H1 (cell line): ENCODE data around the gene SLC6A3. TPM values are rescaled to one million over a fixed set of nuclear protein-coding genes. Genes with fewer than 3 reads are reported as not detected.

ENCODE experiments used
- CTCF ChIA-PET: fragments of 300-600 bp; sonication (Branson Sonifier 250); formaldehyde crosslinking; loops from one replicate; lab custom pipeline; 2021; ENCODE audit not compliant: partially characterized antibody; lab: Charles Lee
- POLR2A ChIA-PET: fragments of 300-600 bp; sonication (Branson Sonifier 250); formaldehyde crosslinking; loops from one replicate; lab custom pipeline; 2021; ENCODE audit warnings: inconsistent platforms; ENCODE audit not compliant: partially characterized antibody; lab: Charles Lee
- DNase-seq, 2 experiments: peaks; one replicate each; pipeline versions ENCODE4 v3.0.0 to v3.0.0-alpha.2; 2010 to 2022; ENCODE audit warnings: low spot score in 2 of 2, low read depth in 1 of 2, mixed read lengths in 1 of 2
- FAIRE-seq: peaks from 2 replicates; lab custom pipeline; 2011; peaks lifted over from hg19 to GRCh38; lab: Jason Lieb, UNC
- H2AFZ ChIP-seq: 2 replicates; pipeline ENCODE4 v1.8.1; 2012; ENCODE audit warnings: low read length, inconsistent platforms
- H2AK5ac ChIP-seq: 2 replicates; pipeline ENCODE4 v1.6.1; 2013; ENCODE audit warnings: low read depth, low read length
- H2BK120ac ChIP-seq: replicated peaks from 2 replicates; pipeline ENCODE3; 2013; ENCODE audit warnings: low read depth, low read length, inconsistent platforms
- H2BK12ac ChIP-seq: 2 replicates; pipeline ENCODE4 v1.6.1; 2013; ENCODE audit warnings: low read depth, low read length
- H2BK15ac ChIP-seq: 2 replicates; pipeline ENCODE4 v1.6.1; 2013; ENCODE audit warnings: low read length
- H2BK20ac ChIP-seq: 2 replicates; pipeline ENCODE4 v1.6.1; 2013; ENCODE audit warnings: low read length
- H2BK5ac ChIP-seq: 2 replicates; pipeline ENCODE4 v1.6.1; 2013; ENCODE audit warnings: low read depth, low read length
- H3K14ac ChIP-seq: 2 replicates; pipeline ENCODE4 v1.6.1; 2013; ENCODE audit warnings: inconsistent platforms; ENCODE audit not compliant: insufficient read length
- H3K18ac ChIP-seq: 2 replicates; pipeline ENCODE4 v1.6.1; 2013; ENCODE audit warnings: low read length; ENCODE audit errors: extremely low read depth
- H3K23ac ChIP-seq: 2 replicates; pipeline ENCODE4 v1.6.1; 2013; ENCODE audit warnings: inconsistent platforms; ENCODE audit not compliant: insufficient read length
- H3K23me2 ChIP-seq: 2 replicates; pipeline ENCODE4 v1.6.1; 2013; ENCODE audit warnings: low read depth, low read length
- H3K27ac ChIP-seq: 2 replicates; pipeline ENCODE4 v1.6.1; 2011; ENCODE audit warnings: low read depth, low read length, inconsistent platforms
- H3K27me3 ChIP-seq, 4 experiments: replicated peaks in 1 of 4; 1 replicate in 1 of 4; 2 replicates in 3 of 4; pipeline versions ENCODE4 v1.6.1 to v1.8.1; 2011 to 2013; ENCODE audit warnings: low read length in 3 of 4, mild to moderate bottlenecking in 3 of 4, inconsistent platforms in 2 of 4, mixed read lengths in 2 of 4, moderate library complexity in 1 of 4; ENCODE audit not compliant: control insufficient read depth in 3 of 4, insufficient read depth in 3 of 4; ENCODE audit errors: extremely low read depth in 1 of 4
- H3K36me3 ChIP-seq, 4 experiments: 2 replicates each; pipeline versions ENCODE4 v1.6.1 to v1.8.1; 2011 to 2013; ENCODE audit warnings: mild to moderate bottlenecking in 4 of 4, low read length in 3 of 4, moderate library complexity in 2 of 4, control low read depth in 1 of 4, inconsistent platforms in 1 of 4; ENCODE audit not compliant: insufficient read depth in 4 of 4, control insufficient read depth in 2 of 4
- H3K4ac ChIP-seq: replicated peaks from 2 replicates; pipeline ENCODE3; 2013; ENCODE audit warnings: low read length, low read depth, mixed read lengths, inconsistent platforms; ENCODE audit not compliant: insufficient read length
- H3K4me1 ChIP-seq, 4 experiments: replicated peaks in 1 of 4; 1 replicate in 1 of 4; 2 replicates in 3 of 4; pipeline versions ENCODE4 v1.6.1 to v1.8.1; 2011 to 2013; ENCODE audit warnings: low read length in 3 of 4, inconsistent platforms in 2 of 4, mixed read lengths in 1 of 4; ENCODE audit not compliant: insufficient read depth in 4 of 4, control insufficient read depth in 3 of 4
- H3K4me2 ChIP-seq, 2 experiments: 2 replicates each; pipeline versions ENCODE4 v1.6.1 to v1.8.1; 2011 to 2013; ENCODE audit warnings: low read depth in 2 of 2, low read length in 2 of 2, control low read depth in 1 of 2, inconsistent platforms in 1 of 2, mild to moderate bottlenecking in 1 of 2; ENCODE audit not compliant: insufficient read depth in 1 of 2
- H3K4me3 ChIP-seq, 4 experiments: fragments of 200-600, 300-600 bp in 1 of 4; sonication (generic), shearing (Covaris generic), sonication (Bioruptor Twin) in 1 of 4; 2 replicates each; pipeline versions ENCODE4 v1.5.1 to v1.8.1; 2011 to 2016; ENCODE audit warnings: low read length in 4 of 4, low read depth in 3 of 4, control low read depth in 2 of 4, inconsistent platforms in 2 of 4, mild to moderate bottlenecking in 2 of 4, mixed read lengths in 1 of 4, moderate library complexity in 1 of 4; ENCODE audit not compliant: insufficient read depth in 2 of 4; ENCODE audit errors: extremely low read depth in 1 of 4
- H3K56ac ChIP-seq: replicated peaks from 2 replicates; pipeline ENCODE3; 2013; ENCODE audit warnings: low read depth, mild to moderate bottlenecking, mixed read lengths, low read length, inconsistent platforms; ENCODE audit not compliant: insufficient read length
- H3K79me1 ChIP-seq: 2 replicates; pipeline ENCODE4 v1.6.1; 2013; ENCODE audit warnings: low read depth, low read length, control low read depth
- H3K79me2 ChIP-seq, 2 experiments: 2 replicates each; pipeline versions ENCODE4 v1.6.1 to v1.8.1; 2012 to 2013; ENCODE audit warnings: low read length in 2 of 2, mild to moderate bottlenecking in 2 of 2, inconsistent platforms in 1 of 2; ENCODE audit not compliant: insufficient read depth in 2 of 2, control insufficient read depth in 1 of 2
- H3K9ac ChIP-seq, 4 experiments: replicated peaks in 1 of 4; 1 replicate in 1 of 4; 2 replicates in 3 of 4; pipeline versions ENCODE4 v1.6.1 to v1.8.1; 2011 to 2013; ENCODE audit warnings: low read depth in 3 of 4, low read length in 3 of 4, control low read depth in 2 of 4, mild to moderate bottlenecking in 2 of 4, moderate library complexity in 2 of 4, inconsistent platforms in 1 of 4; ENCODE audit errors: extremely low read depth in 1 of 4
- H3K9me3 ChIP-seq, 2 experiments: 2 replicates each; pipeline versions ENCODE4 v1.6.1 to v1.8.1; 2012 to 2013; ENCODE audit warnings: mild to moderate bottlenecking in 2 of 2, moderate library complexity in 2 of 2, control low read depth in 1 of 2, inconsistent platforms in 1 of 2, low read depth in 1 of 2, low read length in 1 of 2, mixed read lengths in 1 of 2; ENCODE audit not compliant: insufficient read depth in 2 of 2
- H4K20me1 ChIP-seq, 2 experiments: replicated peaks in 1 of 2; 2 replicates each; pipeline versions ENCODE3 to v1.8.1; 2011 to 2013; ENCODE audit warnings: inconsistent platforms in 2 of 2, low read length in 2 of 2, mild to moderate bottlenecking in 1 of 2; ENCODE audit not compliant: insufficient read depth in 2 of 2, control insufficient read depth in 1 of 2
- H4K5ac ChIP-seq: 2 replicates; pipeline ENCODE4 v1.6.1; 2013; ENCODE audit warnings: low read length, low read depth, mixed read lengths, inconsistent platforms; ENCODE audit not compliant: insufficient read length
- H4K8ac ChIP-seq: 2 replicates; pipeline ENCODE4 v1.8.0; 2013; ENCODE audit warnings: mild to moderate bottlenecking, moderate library complexity, low read length, inconsistent platforms; ENCODE audit not compliant: insufficient read depth; ENCODE audit errors: extremely low read depth
- H4K91ac ChIP-seq: replicated peaks from 2 replicates; pipeline ENCODE3; 2013; ENCODE audit warnings: low read length, mixed read lengths, inconsistent platforms; ENCODE audit not compliant: insufficient read length
- CEBPB ChIP-seq: IDR thresholded peaks from 2 replicates; pipeline ENCODE4 v1.6.1; 2012; ENCODE audit warnings: low read depth, low read length
- JUND ChIP-seq: IDR thresholded peaks from 2 replicates; pipeline ENCODE4 v1.6.1; 2011; ENCODE audit warnings: mild to moderate bottlenecking, improper control_type of control experiment, low read length
- SRF ChIP-seq: IDR thresholded peaks from 2 replicates; pipeline ENCODE4 v1.6.1; 2011; ENCODE audit warnings: mild to moderate bottlenecking, low read depth, low read length, moderate library complexity
- TCF12 ChIP-seq: IDR thresholded peaks from 2 replicates; pipeline ENCODE4 v1.6.1; 2011; ENCODE audit warnings: low read depth, mild to moderate bottlenecking, low read length
- WGBS, 2 experiments: shearing (Covaris generic) in 1 of 2; methylation state at CpG; one replicate each; pipeline versions ENCODE4 v1.1.6 to v1.1.7; 2013 to 2015; ENCODE audit warnings: low lambda C conversion rate in 2 of 2, mixed read lengths in 2 of 2, inconsistent platforms in 1 of 2, low coverage in 1 of 2, missing lambda C conversion rate in 1 of 2; ENCODE audit not compliant: insufficient replicate concordance in 2 of 2, insufficient coverage in 1 of 2, insufficient read length in 1 of 2; ENCODE audit errors: extremely low coverage in 1 of 2, missing lambda C conversion rate in 1 of 2; 5-methylcytosine and 5-hydroxymethylcytosine counted together
- polyA plus RNA-seq, 7 experiments: library from polyadenylated mRNA; depleted of rRNA in 3 of 7; stranded (reverse) in 5 of 7; unstranded in 2 of 7; fragments of >200 nt in 5 of 7; fragments of 200-250 nt in 2 of 7; gene quantifications; 1 replicate in 5 of 7; 2 replicates in 1 of 7; 4 replicates in 1 of 7; pipeline versions ENCODE4 v1.2.1 to v1.2.3, GENCODE V29; 2011 to 2013; ENCODE audit warnings: missing spikeins in 2 of 7, mixed read lengths in 2 of 7
- total RNA-seq: library from RNA; stranded (reverse); fragmentation: NEBNext Ultra II Directional; extraction: Animal tissue kit (Norgen Biotek cat#: 25700); gene quantifications from 2 replicates; pipeline ENCODE4 v1.2.1, GENCODE V29; 2021

Gene SLC6A3
- total and polyA plus RNA-seq, 2 of the 8 experiments (the other 6 are each of a cell fraction or from before 2014, with no cell fraction given), result 0.48 to 0.91 TPM

- no peak overlapping the region for H4K8ac ChIP-seq
- ChIA-PET POLR2A (interaction anchor here (0.6 to 1.8 kb wide), 2 partner anchors 39 to 49 kb away, joined by 3 to 4 read pairs; partner anchors contain the start of gene TERT), CTCF (interaction anchor here (0.6 to 1.0 kb wide), 2 partner anchors 37 to 257 kb away, joined by 3 to 4 read pairs; no protein-coding TSS in a partner anchor)
These were observed 101.9 kb downstream of the SLC6A3 start for GRCh38 chr5:1343315-1343751.

More at GRCh38 chr5:1343315-1343751, 101.9 kb downstream of the SLC6A3 start:
- no peak overlapping the region for H3K23ac ChIP-seq
- peaks cover 0 to 12% (median 1%) of the 10 kb centered on the region in 4 experiments; a peak in 4 of 7 replicates for H3K4me1 ChIP-seq
- no peak overlapping the region for H3K9ac ChIP-seq
- no peak overlapping the region for H2BK15ac ChIP-seq
- H2BK5ac ChIP-seq, result no peak overlapping the region
- WGBS, 2 experiments, result 95% methylated on average over 9 of the region's 9 CpGs; no CpG with 5 or more reads in 1 of the 2 experiments
- H3K27me3 ChIP-seq, result no peaks in the 10 kb centered on the region
- H2BK20ac ChIP-seq, result no peak overlapping the region
- H2BK120ac ChIP-seq, result no peak overlapping the region
- H3K79me2 ChIP-seq, result peaks cover 0 to 14% of the 10 kb centered on the region in 2 experiments; a peak in 2 of 4 replicates
- H4K20me1 ChIP-seq, result peaks cover 5 to 17% of the 10 kb centered on the region in 2 experiments
- H3K4ac ChIP-seq, result no peak overlapping the region
- H3K4me3 ChIP-seq, result no peak overlapping the region
- H3K79me1 ChIP-seq, result peaks cover 4% of the 10 kb centered on the region; the same call in 1 of the 2 replicates
- FAIRE-seq (no peak), DNase-seq (no peak)
- no peak overlapping the region for H3K27ac ChIP-seq
- H2AK5ac ChIP-seq, result no peak overlapping the region
- H2BK12ac ChIP-seq, result no peak overlapping the region
- H3K23me2 ChIP-seq, result peaks cover 5% of the 10 kb centered on the region; the same call in 1 of the 2 replicates
- TF ChIP-seq CEBPB, result no peak
- no peak for TF ChIP-seq SRF
- no peak for TF ChIP-seq JUND
- TF ChIP-seq TCF12, result no peak
- no peak overlapping the region for H2AFZ ChIP-seq
- H3K14ac ChIP-seq, result no peak overlapping the region
- H3K9me3 ChIP-seq, result no peaks in the 10 kb centered on the region
- no peak overlapping the region for H3K56ac ChIP-seq
- H3K4me2 ChIP-seq, result peak overlapping the region in 1 of 2 experiments; percentile 94; a peak in 1 of 4 replicates
- no peak overlapping the region for H4K5ac ChIP-seq
- H4K91ac ChIP-seq, result no peak overlapping the region
- H3K36me3 ChIP-seq, result peaks cover 21 to 32% (median 22%) of the 10 kb centered on the region in 4 experiments; a peak in 7 of 8 replicates
- no peak overlapping the region for H3K18ac ChIP-seq
